K562 (cell line): ENCODE results near the gene KLHL35. TPM values are rescaled to one million over a fixed set of nuclear protein-coding genes. Genes with fewer than 3 reads are reported as not detected.
A peak's percentile ranks its signal among the peaks of the same experiment; 100 is the strongest.

Experiments used
- ATAC-seq: fragments of 200-7000 bp; cut with Tn5 transposase; 3 replicates; pipeline ENCODE4 v1.9.1; 2020; ENCODE audit warnings: moderate library complexity
- BruUV-seq: library from RNA; stranded (reverse); fragments of 400-500 nt; replicated peaks from 2 replicates; lab custom pipeline; 2021; lab: Mats Ljungman, UMichigan
- CTCF ChIA-PET: fragments of 300-600 bp; formaldehyde crosslinking; extraction: SDS; loops from one replicate; lab custom pipeline; 2021; ENCODE audit warnings: low intra/inter-chr PET ratio; lab: Yijun Ruan, JAX
- POLR2A ChIA-PET: fragments of 300-600, 350-650 bp; sonication (Branson Sonifier 250); formaldehyde crosslinking; extraction: SDS; loops from one replicate; lab custom pipeline; 2021; ENCODE audit warnings: antibody characterized with exemption, inconsistent platforms; lab: Yijun Ruan, JAX
- DNase-seq, 4 experiments: peaks; one replicate each; pipeline versions ENCODE4 v3.0.0 to v3.0.0-alpha.2; 2011 to 2018; ENCODE audit warnings: low spot score in 3 of 4, mixed read lengths in 3 of 4; ENCODE audit errors: extremely low read depth in 1 of 4
- FAIRE-seq: peaks from 2 replicates; lab custom pipeline; 2011; peaks lifted over from hg19 to GRCh38; lab: Jason Lieb, UNC
- H2AFZ ChIP-seq: 2 replicates; pipeline ENCODE4 v1.6.0; 2011; ENCODE audit warnings: low read depth, low read length, control low read depth, inconsistent platforms
- H3K27ac ChIP-seq: fragments of 200-600 bp; 3 replicates; pipeline ENCODE4 v1.8.0; 2011; ENCODE audit warnings: low read depth, mild to moderate bottlenecking, control low read depth, inconsistent platforms, low read length, moderate library complexity, mixed read lengths; ENCODE audit errors: extremely low read depth
- H3K27me3 ChIP-seq, 2 experiments: fragments of 300-600 bp in 1 of 2; 2 replicates in 1 of 2; 3 replicates in 1 of 2; pipeline versions ENCODE4 v1.6.0 to v1.8.0; 2011; ENCODE audit warnings: inconsistent platforms in 2 of 2, low read length in 2 of 2, mild to moderate bottlenecking in 1 of 2, mixed read lengths in 1 of 2, moderate library complexity in 1 of 2; ENCODE audit not compliant: control insufficient read depth in 2 of 2, insufficient read depth in 2 of 2
- H3K36me3 ChIP-seq: fragments of 300-600 bp; 3 replicates; pipeline ENCODE4 v1.8.0; 2011; ENCODE audit warnings: mild to moderate bottlenecking, low read length, inconsistent platforms; ENCODE audit not compliant: control insufficient read depth, insufficient read depth
- H3K4me1 ChIP-seq, 2 experiments: fragments of 200-600 bp in 1 of 2; replicated peaks in 1 of 2; 2 replicates in 1 of 2; 3 replicates in 1 of 2; pipeline versions ENCODE4 v1.5.1 to v1.8.0; 2011; ENCODE audit warnings: inconsistent platforms in 2 of 2, low read length in 2 of 2, mild to moderate bottlenecking in 1 of 2, mixed read lengths in 1 of 2, moderate library complexity in 1 of 2; ENCODE audit not compliant: control insufficient read depth in 2 of 2, insufficient read depth in 2 of 2
- H3K4me2 ChIP-seq: 2 replicates; pipeline ENCODE4 v1.6.1; 2011; ENCODE audit warnings: low read length, control low read depth, inconsistent platforms, mixed read lengths; ENCODE audit not compliant: insufficient read depth
- H3K4me3 ChIP-seq: fragments of 200-600 bp; sonication (generic), shearing (Covaris generic); 2 replicates; pipeline ENCODE4 v1.5.1; 2016; ENCODE audit warnings: control low read depth, inconsistent platforms
- H3K79me2 ChIP-seq: fragments of 200-600 bp; 3 replicates; pipeline ENCODE4 v1.8.0; 2011; ENCODE audit warnings: low read length, inconsistent platforms; ENCODE audit not compliant: control insufficient read depth, insufficient read depth
- H3K9ac ChIP-seq, 2 experiments: 2 replicates each; pipeline versions ENCODE4 v1.6.0 to v1.6.1; 2011; ENCODE audit warnings: low read depth in 2 of 2, low read length in 2 of 2, control low read depth in 1 of 2, inconsistent platforms in 1 of 2, mild to moderate bottlenecking in 1 of 2, mixed read lengths in 1 of 2; ENCODE audit not compliant: insufficient read depth in 1 of 2
- H3K9me1 ChIP-seq: one replicate; pipeline ENCODE4 v1.6.0; 2011; ENCODE audit warnings: inconsistent platforms, mild to moderate bottlenecking, low read length, moderate library complexity; ENCODE audit not compliant: control insufficient read depth, insufficient read depth
- H3K9me3 ChIP-seq: replicated peaks from 2 replicates; pipeline ENCODE4 v1.5.1; 2011; ENCODE audit warnings: low read depth, low read length, inconsistent platforms; ENCODE audit not compliant: control insufficient read depth, insufficient read depth
- H4K20me1 ChIP-seq: replicated peaks from 2 replicates; pipeline ENCODE4 v1.6.1; 2011; ENCODE audit warnings: low read length, inconsistent platforms, mixed read lengths; ENCODE audit not compliant: control insufficient read depth, insufficient read depth
- HDAC1 ChIP-seq, 2 experiments: fragments of 450-650 bp; IDR thresholded peaks; 2 replicates each; pipeline ENCODE4 v1.6.1; 2016 to 2017; ENCODE audit warnings: inconsistent platforms in 1 of 2, mild to moderate bottlenecking in 1 of 2, moderate library complexity in 1 of 2
- MTF1 ChIP-seq: fragments of 250-450 bp; sonication (Bioruptor Pico); IDR thresholded peaks from 2 replicates; pipeline ENCODE4 v1.9.0; 2021; ENCODE audit warnings: moderate library complexity, mild to moderate bottlenecking, inconsistent platforms, borderline replicate concordance
- POLR2B ChIP-seq: fragments of 450-650 bp; IDR thresholded peaks from 2 replicates; pipeline ENCODE4 v1.6.1; 2018; ENCODE audit warnings: low read depth; ENCODE audit not compliant: partially characterized antibody
- RBM17 ChIP-seq: fragments of 200-400 bp; formaldehyde crosslinking; IDR thresholded peaks from 2 replicates; pipeline ENCODE4 v1.6.1; 2017; ENCODE audit warnings: low read depth, mild to moderate bottlenecking, low read length, borderline replicate concordance
- WGBS: fragments of 100-300 bp; shearing (Covaris generic); methylation state at CpG from one replicate; pipeline ENCODE4 v1.1.6; 2016; ENCODE audit warnings: low coverage, mixed read lengths; ENCODE audit not compliant: insufficient coverage; ENCODE audit errors: missing lambda C conversion rate; 5-methylcytosine and 5-hydroxymethylcytosine counted together
- in situ Hi-C: fragments of 300-500 bp; cut with MboI; formaldehyde crosslinking; loops from 4 replicates; pipeline ENCODE4 v1.15.0; 2018; ENCODE audit warnings: inconsistent platforms, mixed read lengths
- intact Hi-C: fragments of 100-400 bp; cut with micrococcal nuclease; formaldehyde crosslinking; loops from 2 replicates; pipeline ENCODE4 v1.14.2; 2022
- polyA plus RNA-seq, 8 experiments: library from polyadenylated mRNA; depleted of rRNA in 4 of 8; stranded (reverse) in 5 of 8; unstranded in 3 of 8; fragments of >200 nt; fragmentation: Nextera tagmentation in 2 of 8; fragmentation: Illumina TruSeq in 1 of 8; extraction: Ambion mirVana in 2 of 8; extraction: Trizol in 1 of 8; gene quantifications; 2 replicates each; pipeline versions ENCODE4 v1.2.1 to v1.2.3, GENCODE V29; 2011 to 2014; ENCODE audit warnings: inconsistent platforms in 1 of 8, missing spikeins in 1 of 8
- total RNA-seq, 7 experiments: library from RNA; depleted of rRNA in 6 of 7; stranded (reverse); fragments of >200 nt in 6 of 7; fragmentation: Illumina TruSeq in 2 of 7; extraction: Trizol in 2 of 7; gene quantifications; 2 replicates each; pipeline versions ENCODE4 v1.2.1 to v1.2.3, GENCODE V29; 2011 to 2021; ENCODE audit warnings: low replicate concordance in 1 of 7
- TF ChIP-seq, protein P1 (sequence below): fragments of 250-450 bp; sonication (Bioruptor Pico); IDR thresholded peaks from 2 replicates; pipeline ENCODE4 v1.8.0; 2021; ENCODE audit warnings: moderate library complexity, mild to moderate bottlenecking, inconsistent platforms

Gene KLHL35
- total and polyA plus RNA-seq, 9 of the 15 experiments (the other 6 are each of a cell fraction or from before 2014, with no cell fraction given), result not detected

DNA sequence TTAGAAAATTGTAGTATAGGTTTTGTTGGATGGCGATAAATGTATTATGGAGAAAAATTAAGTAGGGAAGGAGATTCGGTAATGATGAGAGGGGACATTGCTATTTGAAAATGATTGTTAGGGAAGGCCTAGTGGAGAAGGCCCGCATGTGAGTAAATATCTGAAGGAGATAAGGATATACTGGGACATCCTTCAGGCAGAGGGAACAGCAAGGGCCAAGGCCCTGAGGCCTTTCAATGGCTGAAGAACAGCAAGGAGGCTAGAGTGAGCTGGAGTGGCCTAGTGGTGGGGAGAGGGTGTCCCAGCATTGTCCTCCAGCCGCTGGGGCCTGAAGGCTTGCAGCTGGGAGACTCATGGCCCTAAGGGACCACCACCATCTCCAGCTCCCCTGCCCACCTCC is 58.4 kb downstream of the KLHL35 start:
- in situ Hi-C loops, result no loop called here

DNA sequence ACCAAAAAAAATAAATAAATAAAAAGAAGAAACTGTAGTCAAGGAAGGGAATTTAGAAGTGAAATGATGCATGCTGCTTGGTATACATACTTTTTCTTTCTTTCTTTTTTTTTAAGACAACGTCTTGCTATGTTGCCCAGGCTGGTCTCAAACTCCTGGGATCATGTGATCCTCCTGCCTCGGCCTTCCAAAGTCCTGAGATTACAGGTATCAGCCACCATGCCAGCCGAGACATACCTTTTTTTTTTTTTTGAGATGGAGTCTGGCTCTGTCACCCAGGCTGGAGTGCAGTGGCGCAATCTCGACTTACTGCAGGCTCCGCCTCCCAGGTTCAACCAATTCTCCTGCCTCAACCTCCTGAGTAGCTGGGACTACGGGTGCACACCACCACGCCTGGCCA is 59.8 kb downstream of the KLHL35 start:
- Histone ChIP-seq H3K36me3 (no peaks in the 10 kb centered on the region), H3K27me3 (no peaks in the 10 kb centered on the region), H3K4me2 (no peak overlapping the region), H3K4me3 (no peak overlapping the region), H3K9me3 (no peaks in the 10 kb centered on the region), H2AFZ (no peak overlapping the region), H3K9ac (no peak overlapping the region), H3K9me1 (no peaks in the 10 kb centered on the region), H3K27ac (no peak overlapping the region), H3K4me1 (peaks cover 11 to 15% of the 10 kb centered on the region in 2 experiments), H4K20me1 (no peaks in the 10 kb centered on the region), H3K79me2 (no peaks in the 10 kb centered on the region)
- ChIA-PET POLR2A (interaction anchor here (1.1 to 1.7 kb wide), 2 partner anchors 9 to 27 kb away, joined by 3 to 9 read pairs; no protein-coding TSS in a partner anchor), CTCF (no interaction called here)
- no TSS peak for BruUV-seq
- in situ Hi-C loops (no loop called here), intact Hi-C loops (no loop called here)
- DNase-seq, result no peak
- ATAC-seq, result no peak
- 76% methylated on average over 4 of the region's 8 CpGs for WGBS
- no peak for FAIRE-seq
- no peak for TF ChIP-seq MTF1 (CRISPR knock-in tag)
- TF ChIP-seq POLR2B, result no peak
- TF ChIP-seq HDAC1 (IDR thresholded peaks at IDR 0.05), result no peak
- TF ChIP-seq RBM17, result no peak

More for the DNA sequence above, 58.4 kb downstream of the KLHL35 start:
- H3K4me3 ChIP-seq, result no peak overlapping the region
- peak; percentile 31; the same call in 2 of the 3 replicates for ATAC-seq
- H3K27me3 ChIP-seq, result no peaks in the 10 kb centered on the region
- H3K79me2 ChIP-seq, result no peaks in the 10 kb centered on the region
- no peak overlapping the region for H3K27ac ChIP-seq
- no peak for FAIRE-seq
- BruUV-seq, result no TSS peak
- CTCF ChIA-PET, result no interaction called here
- H4K20me1 ChIP-seq, result no peaks in the 10 kb centered on the region
- WGBS, result 41% methylated on average over 4 of the region's 4 CpGs
- H3K4me2 ChIP-seq, result no peak overlapping the region
- TF ChIP-seq, protein P1, sequence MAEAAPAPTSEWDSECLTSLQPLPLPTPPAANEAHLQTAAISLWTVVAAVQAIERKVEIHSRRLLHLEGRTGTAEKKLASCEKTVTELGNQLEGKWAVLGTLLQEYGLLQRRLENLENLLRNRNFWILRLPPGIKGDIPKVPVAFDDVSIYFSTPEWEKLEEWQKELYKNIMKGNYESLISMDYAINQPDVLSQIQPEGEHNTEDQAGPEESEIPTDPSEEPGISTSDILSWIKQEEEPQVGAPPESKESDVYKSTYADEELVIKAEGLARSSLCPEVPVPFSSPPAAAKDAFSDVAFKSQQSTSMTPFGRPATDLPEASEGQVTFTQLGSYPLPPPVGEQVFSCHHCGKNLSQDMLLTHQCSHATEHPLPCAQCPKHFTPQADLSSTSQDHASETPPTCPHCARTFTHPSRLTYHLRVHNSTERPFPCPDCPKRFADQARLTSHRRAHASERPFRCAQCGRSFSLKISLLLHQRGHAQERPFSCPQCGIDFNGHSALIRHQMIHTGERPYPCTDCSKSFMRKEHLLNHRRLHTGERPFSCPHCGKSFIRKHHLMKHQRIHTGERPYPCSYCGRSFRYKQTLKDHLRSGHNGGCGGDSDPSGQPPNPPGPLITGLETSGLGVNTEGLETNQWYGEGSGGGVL, result no peak
- DNase-seq, result no peak
- peaks cover 11 to 18% of the 10 kb centered on the region in 2 experiments for H3K4me1 ChIP-seq
- H3K9me3 ChIP-seq, result no peaks in the 10 kb centered on the region
- H3K9ac ChIP-seq, result no peak overlapping the region
- no peak overlapping the region for H2AFZ ChIP-seq
- no peaks in the 10 kb centered on the region for H3K36me3 ChIP-seq
- intact Hi-C loops, result no loop called here
- POLR2A ChIA-PET, result interaction anchor here (0.5 to 1.1 kb wide), 4 partner anchors 12 to 95 kb away, joined by 3 to 5 read pairs (median 3); no protein-coding TSS in a partner anchor
- H3K9me1 ChIP-seq, result no peaks in the 10 kb centered on the region
